Measurements from ENCODE around the gene NEK6. TPM values are rescaled to one million over a fixed set of nuclear protein-coding genes. Genes with fewer than 3 reads are reported as not detected.

NEK6 gene
- total and polyA plus RNA-seq, 10 of the 15 experiments (the other 5 are each of a cell fraction or from before 2014, with no cell fraction given), result 31.3 to 161 (median 89.2) TPM

- no peaks in the 10 kb centered on the region for H4K20me1 ChIP-seq (ENCODE audit: control insufficient read depth, insufficient read depth)
- no peak overlapping the region for H2AFZ ChIP-seq (ENCODE audit: control insufficient read depth, low read depth, low read length)
- no peak for TF ChIP-seq SUPT20H (IDR thresholded peaks at IDR 0.05; ENCODE audit: borderline replicate concordance, control insufficient read depth, low read depth, low read length)
- TF ChIP-seq USF2 (IDR thresholded peaks at IDR 0.05; ENCODE audit: borderline replicate concordance, low read depth, low read length), result no peak
- TF ChIP-seq, protein P1, sequence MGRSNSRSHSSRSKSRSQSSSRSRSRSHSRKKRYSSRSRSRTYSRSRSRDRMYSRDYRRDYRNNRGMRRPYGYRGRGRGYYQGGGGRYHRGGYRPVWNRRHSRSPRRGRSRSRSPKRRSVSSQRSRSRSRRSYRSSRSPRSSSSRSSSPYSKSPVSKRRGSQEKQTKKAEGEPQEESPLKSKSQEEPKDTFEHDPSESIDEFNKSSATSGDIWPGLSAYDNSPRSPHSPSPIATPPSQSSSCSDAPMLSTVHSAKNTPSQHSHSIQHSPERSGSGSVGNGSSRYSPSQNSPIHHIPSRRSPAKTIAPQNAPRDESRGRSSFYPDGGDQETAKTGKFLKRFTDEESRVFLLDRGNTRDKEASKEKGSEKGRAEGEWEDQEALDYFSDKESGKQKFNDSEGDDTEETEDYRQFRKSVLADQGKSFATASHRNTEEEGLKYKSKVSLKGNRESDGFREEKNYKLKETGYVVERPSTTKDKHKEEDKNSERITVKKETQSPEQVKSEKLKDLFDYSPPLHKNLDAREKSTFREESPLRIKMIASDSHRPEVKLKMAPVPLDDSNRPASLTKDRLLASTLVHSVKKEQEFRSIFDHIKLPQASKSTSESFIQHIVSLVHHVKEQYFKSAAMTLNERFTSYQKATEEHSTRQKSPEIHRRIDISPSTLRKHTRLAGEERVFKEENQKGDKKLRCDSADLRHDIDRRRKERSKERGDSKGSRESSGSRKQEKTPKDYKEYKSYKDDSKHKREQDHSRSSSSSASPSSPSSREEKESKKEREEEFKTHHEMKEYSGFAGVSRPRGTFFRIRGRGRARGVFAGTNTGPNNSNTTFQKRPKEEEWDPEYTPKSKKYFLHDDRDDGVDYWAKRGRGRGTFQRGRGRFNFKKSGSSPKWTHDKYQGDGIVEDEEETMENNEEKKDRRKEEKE (IDR thresholded peaks at IDR 0.05), result no peak
- no peak for TF ChIP-seq FOXM1 (IDR thresholded peaks at IDR 0.05; ENCODE audit: low read depth, low read length)
- no peak for TF ChIP-seq CBFB (IDR thresholded peaks at IDR 0.05; ENCODE audit: low read depth)
- TF ChIP-seq TBL1XR1 (IDR thresholded peaks at IDR 0.05; ENCODE audit: low read depth, low read length), result no peak
- TF ChIP-seq PKNOX1 (IDR thresholded peaks at IDR 0.05), result no peak
- no peak for TF ChIP-seq PML (IDR thresholded peaks at IDR 0.05; ENCODE audit: low read length)
- TF ChIP-seq NR2C2 (IDR thresholded peaks at IDR 0.05; ENCODE audit: borderline replicate concordance, control insufficient read depth, insufficient read length, low read depth), result no peak
- no peak for TF ChIP-seq ZZZ3 (IDR thresholded peaks at IDR 0.05; ENCODE audit: control insufficient read depth, insufficient read length, low read depth)
- TF ChIP-seq E2F8 (IDR thresholded peaks at IDR 0.05; ENCODE audit: low read depth, partially characterized antibody), result no peak
- TF ChIP-seq ZBTB4 (CRISPR knock-in tag; IDR thresholded peaks at IDR 0.05), result no peak
- WGBS (ENCODE audit: insufficient coverage, insufficient replicate concordance, low lambda C conversion rate, missing lambda C conversion rate), result 1% methylated on average over 5 of the region's 5 CpGs
- ChIA-PET RAD21 (ENCODE audit: unreplicated experiment) (interaction anchor here (0.8 to 6.2 kb wide), 8 partner anchors 24 to 135 kb away, joined by 3 to 74 read pairs (median 5); no protein-coding TSS in a partner anchor), SMC1A (ENCODE audit: uncharacterized antibody, unreplicated experiment) (interaction anchor here (0.9 to 10.1 kb wide), 7 partner anchors 8 to 65 kb away, joined by 3 to 132 read pairs (median 5); no protein-coding TSS in a partner anchor), POLR2A (interaction anchor here (0.6 to 6.6 kb wide), 6 partner anchors 24 to 136 kb away, joined by 3 to 45 read pairs (median 4); no protein-coding TSS in a partner anchor), CTCF (interaction anchor here (1.0 to 4.6 kb wide), 8 partner anchors 8 to 136 kb away, joined by 3 to 18 read pairs (median 4); no protein-coding TSS in a partner anchor)
- in situ Hi-C loops (cut with MboI), result no loop called here
- no TSS peak for BruUV-seq (replicated peaks)
- intact Hi-C loops (cut with micrococcal nuclease; ENCODE audit: unreplicated experiment), result no loop called here
- peaks cover 44% of the 10 kb centered on the region for H3K4me1 ChIP-seq (ENCODE audit: control insufficient read depth, insufficient read depth, low read length)
- FAIRE-seq (no peak), ATAC-seq (no peak), DNase-seq (ENCODE audit: low read depth, low spot score) (no peak)
- peak overlapping the region; percentile 96 for H3K4me2 ChIP-seq (ENCODE audit: control insufficient read depth, insufficient read depth)
- no peaks in the 10 kb centered on the region for H3K9me3 ChIP-seq (replicated peaks; ENCODE audit: control insufficient read depth, insufficient read depth, low read length)
- H3K36me3 ChIP-seq (ENCODE audit: control insufficient read depth in 2 of 2, insufficient read depth in 2 of 2, low read length in 1 of 2), result peaks cover 0 to 6% of the 10 kb centered on the region in 2 experiments; a peak in 2 of 4 replicates
- peak overlapping the region; percentile 88 for H3K27ac ChIP-seq (ENCODE audit: control insufficient read depth, insufficient read depth)
- H3K79me2 ChIP-seq (ENCODE audit: control insufficient read depth, insufficient read depth, low read length), result peaks cover 95% of the 10 kb centered on the region
- H3K27me3 ChIP-seq (replicated peaks in 1 of 2; ENCODE audit: control insufficient read depth in 2 of 2, insufficient read depth in 2 of 2, low read length in 1 of 2), result no peaks in the 10 kb centered on the region
- H3K9ac ChIP-seq (ENCODE audit: control insufficient read depth, insufficient read depth, low read length), result peak overlapping the region; percentile 84
- H3K4me3 ChIP-seq, result peak overlapping the region; percentile 61
Measured at GRCh38 chr9:124262649-124262972, 4.9 kb downstream of the NEK6 start.

Measured in GM12878 (cell line).